GM12891 (cell line): ENCODE measurements around the gene GSTCD.

Source experiments
- POLR2A ChIP-seq: IDR thresholded peaks from 2 replicates; pipeline ENCODE4 v1.6.1; 2011; ENCODE audit warnings: low read depth, low read length, control low read depth
- POLR2AphosphoS5 ChIP-seq: IDR thresholded peaks from 2 replicates; pipeline ENCODE4 v1.6.1; 2011; ENCODE audit warnings: low read depth, low read length, control low read depth
- TAF1 ChIP-seq: IDR thresholded peaks from 2 replicates; pipeline ENCODE4 v1.6.1; 2011; ENCODE audit warnings: low read depth, low read length, control low read depth

DNA sequence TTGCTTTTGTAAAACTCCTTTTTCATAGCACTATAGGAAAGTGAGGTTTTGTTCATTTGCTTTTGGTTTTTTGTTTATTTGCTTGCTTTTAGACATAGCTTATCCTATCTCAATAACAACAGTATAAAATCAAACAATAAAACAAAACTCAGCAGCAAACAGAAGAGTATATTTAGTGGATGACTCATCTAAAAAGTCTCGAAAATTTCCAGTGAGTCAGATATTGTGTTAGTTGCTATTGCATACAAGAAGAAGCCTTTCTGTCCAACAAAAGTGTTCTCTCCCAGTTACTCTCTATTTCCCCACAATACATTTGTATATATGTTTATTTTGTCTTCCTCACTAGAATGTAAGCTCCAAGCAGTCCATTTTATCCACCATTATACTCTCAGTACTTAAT lies 150.6 kb downstream of the GSTCD start:
- TF ChIP-seq POLR2AphosphoS5 (no peak), POLR2A (no peak), TAF1 (no peak)
